Stimulated activated CD4-positive, alpha-beta T cell treated with anti-CD3 and anti-CD28 coated beads, TNF-alpha, amount 100 ng/mL, for 1 hour (primary cell): ENCODE data around the gene MGP.

Source experiments
- DNase-seq, 3 donors: peaks; one replicate each; pipeline ENCODE4 v3.0.0-alpha.2; 2020; ENCODE audit warnings: low read depth in 3 of 3, low spot score in 1 of 3

MGP gene

GRCh38 chr12:14885718-14886221, at the start of gene MGP:
MGP (minus strand) TSS chr12:14885854; CDS start chr12:14885791, 63 bp downstream.
- no peak for DNase-seq

- no peak for DNase-seq
These were observed 49.4 kb upstream of the MGP start for GRCh38 chr12:14935031-14935430.

DNA sequence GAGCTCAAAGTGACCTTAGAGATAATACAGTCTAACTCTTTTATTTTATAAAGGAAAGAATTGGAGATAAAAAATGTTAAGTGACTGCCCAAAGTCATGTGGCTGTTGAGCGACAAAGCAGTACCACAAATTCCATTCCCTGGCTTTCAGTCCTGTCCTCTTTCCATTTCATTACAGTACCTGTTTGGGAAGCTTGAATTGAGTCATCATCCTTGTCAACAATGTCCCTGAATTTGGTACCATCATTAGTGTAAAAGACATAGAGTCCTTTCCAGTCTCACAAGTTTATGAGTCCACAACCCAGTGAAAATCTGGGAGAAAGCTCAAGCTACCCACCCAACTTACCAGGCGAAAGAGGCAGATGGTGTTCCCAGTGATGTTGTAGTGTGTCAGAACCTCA, 48.9 kb upstream of the MGP start:
- no peak for DNase-seq

- DNase-seq, result no peak
These were observed 46.3 kb upstream of the MGP start for GRCh38 chr12:14931791-14932560.

- DNase-seq, result no peak
These were observed 45.7 kb upstream of the MGP start for GRCh38 chr12:14931359-14931758.

GRCh38 chr12:14930299-14930698, 44.6 kb upstream of the MGP start:
- no peak for DNase-seq

DNA sequence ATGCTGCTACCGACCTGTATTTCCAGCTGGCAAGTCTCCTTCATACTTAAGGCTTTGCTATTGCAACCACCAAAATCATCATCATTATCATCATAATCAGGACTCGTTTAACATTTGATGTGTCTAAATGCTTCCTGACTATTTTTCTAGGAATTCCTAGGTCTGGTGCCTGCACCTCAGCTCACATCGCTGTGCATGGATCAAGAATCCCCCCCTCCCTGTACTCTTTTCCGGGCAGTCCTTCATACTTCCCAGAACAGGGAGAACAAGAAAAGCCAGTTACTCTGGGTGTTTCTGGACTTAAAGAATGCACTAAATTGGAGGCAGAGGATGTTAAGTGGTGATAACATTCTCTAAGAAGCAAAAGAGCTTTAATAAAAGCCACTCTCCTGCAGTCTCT, 43.3 kb upstream of the MGP start:
- DNase-seq, result no peak

- no peak for DNase-seq
These were observed 41.6 kb upstream of the MGP start for GRCh38 chr12:14927267-14927666.

GRCh38 chr12:14924541-14924940, 38.9 kb upstream of the MGP start:
- no peak for DNase-seq

GRCh38 chr12:14923944-14924343, 38.3 kb upstream of the MGP start:
- DNase-seq, result no peak

GRCh38 chr12:14921218-14921617, 35.6 kb upstream of the MGP start:
- DNase-seq, result no peak

DNA sequence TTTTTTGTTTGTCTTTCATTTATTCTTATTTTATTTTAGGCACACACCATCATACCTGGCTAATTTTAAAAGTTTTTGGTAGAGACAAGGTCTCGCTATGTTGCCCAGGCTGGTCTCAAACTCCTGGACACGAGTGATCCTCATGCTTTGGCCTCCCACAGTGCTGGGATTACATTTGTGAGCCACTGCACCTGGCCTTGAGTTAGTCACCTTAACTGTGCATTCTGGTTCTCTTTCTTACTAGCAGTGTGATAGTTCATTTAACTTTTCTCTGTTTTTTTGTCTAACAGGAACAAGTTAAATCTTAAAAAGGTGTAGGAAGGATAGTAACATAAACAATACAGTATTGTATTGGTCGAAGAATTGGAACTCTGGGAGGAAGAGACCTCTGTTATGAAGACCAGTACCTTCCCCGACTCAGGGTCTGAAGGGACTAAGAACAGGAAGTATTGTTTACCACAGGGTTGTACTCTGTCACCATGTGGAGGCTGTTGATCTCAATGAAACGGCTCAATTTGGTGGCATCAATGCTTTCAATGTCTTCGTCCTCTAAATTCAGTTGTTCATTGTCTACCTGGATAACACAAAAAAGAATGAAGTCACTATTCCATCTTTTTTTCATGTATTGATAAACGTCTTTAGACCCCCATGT, 34.9 kb upstream of the MGP start:
- no peak for DNase-seq

GRCh38 chr12:14919455-14919854, 33.8 kb upstream of the MGP start:
- no peak for DNase-seq

- no peak for DNase-seq
These were observed 30.1 kb upstream of the MGP start for GRCh38 chr12:14915736-14916135.

DNA sequence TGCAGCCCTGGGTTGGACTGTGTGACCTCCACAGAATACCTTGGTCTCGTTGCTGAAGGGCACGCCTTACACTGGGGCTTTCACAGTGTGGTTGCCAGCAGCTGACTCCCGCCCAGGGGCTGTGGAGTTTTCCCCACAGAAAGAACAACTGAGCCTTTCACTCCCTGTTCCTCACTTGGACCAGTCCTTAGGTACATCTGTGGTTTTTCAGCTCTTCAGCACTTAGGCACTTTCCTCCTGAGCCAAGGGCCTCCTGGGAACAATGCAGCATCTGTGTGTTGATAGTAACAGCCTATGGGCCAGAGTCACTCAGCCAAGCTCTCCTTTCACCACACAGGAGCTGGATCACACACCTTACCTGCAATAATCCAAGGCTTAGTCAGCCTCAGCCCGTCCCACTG, 27.7 kb upstream of the MGP start:
- no peak for DNase-seq

GRCh38 chr12:14911131-14911530, 25.5 kb upstream of the MGP start:
- DNase-seq, result no peak

DNA sequence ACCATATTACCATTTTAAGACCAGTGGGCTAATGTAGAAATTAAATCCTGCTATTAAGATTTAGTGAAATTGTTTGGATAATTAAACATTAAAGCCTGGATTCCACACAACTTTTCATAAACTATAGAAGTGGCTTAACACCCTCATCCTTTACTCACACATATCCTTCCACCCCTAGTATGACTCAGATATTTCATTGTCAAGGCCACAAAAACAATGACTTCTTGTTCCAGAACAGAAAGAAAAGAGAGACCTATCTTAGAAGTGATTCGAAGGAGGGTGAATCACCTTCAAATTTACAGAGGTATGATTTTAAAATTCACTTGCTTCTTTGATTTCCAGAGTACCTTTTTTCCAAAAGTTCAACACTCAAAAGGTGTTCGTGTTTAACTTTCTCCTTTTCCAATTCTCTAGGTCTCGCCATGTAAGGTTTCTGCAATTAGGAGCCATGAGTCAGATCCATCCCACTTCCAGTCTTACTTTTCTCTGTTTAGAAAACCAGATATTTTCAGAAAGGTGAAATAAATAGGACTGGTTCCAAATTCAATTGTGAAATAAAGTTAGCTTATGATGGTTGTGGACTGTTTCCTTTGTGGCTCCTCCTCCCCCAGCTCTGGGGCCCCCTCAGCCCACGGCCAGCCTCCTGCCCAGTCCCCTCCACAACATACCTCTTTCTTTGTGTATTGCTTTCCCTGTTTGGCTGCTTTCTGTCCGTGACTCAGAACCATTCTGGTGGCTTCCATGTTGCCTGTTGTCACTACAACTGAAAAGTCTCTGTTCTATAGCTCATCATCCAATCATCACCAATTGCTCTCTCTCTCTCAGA, 24.6 kb upstream of the MGP start:
- DNase-seq, result no peak

GRCh38 chr12:14907953-14908352, 22.3 kb upstream of the MGP start:
- DNase-seq, result no peak

GRCh38 chr12:14906114-14906513, 20.5 kb upstream of the MGP start:
- no peak for DNase-seq

- DNase-seq, result no peak
These were observed 19.8 kb upstream of the MGP start for GRCh38 chr12:14905269-14906004.

GRCh38 chr12:14904854-14905253, 19.2 kb upstream of the MGP start:
- DNase-seq, result no peak
